Activated CD8-positive, alpha-beta T cell treated with anti-CD3 and anti-CD28 coated beads for 36 hours (primary cell): ENCODE measurements around the gene EXO5. TPM values are rescaled to one million over a fixed set of nuclear protein-coding genes. Genes with fewer than 3 reads are reported as not detected.

Source experiments
- ATAC-seq: fragments of 200-7000 bp; cut with Tn5 transposase; one replicate; pipeline ENCODE4 v1.10.0; 2021; ENCODE audit warnings: mild to moderate bottlenecking, moderate library complexity
- CTCF ChIA-PET: fragments of 350-600 bp; sonication (Branson Sonifier 250); formaldehyde crosslinking; loops from one replicate; lab custom pipeline; 2021; ENCODE audit warnings: antibody characterized with exemption; lab: Charles Lee
- POLR2A ChIA-PET: fragments of 350-600 bp; sonication (Branson Sonifier 250); formaldehyde crosslinking; loops from one replicate; lab custom pipeline; 2021; ENCODE audit warnings: antibody characterized with exemption; lab: Charles Lee
- DNase-seq: peaks from one replicate; pipeline ENCODE4 v3.0.0-alpha.2; 2020
- H3K27ac Mint-ChIP-seq: one replicate; pipeline ENCODE4 v1.8.0; 2021; ENCODE audit warnings: mild to moderate bottlenecking, mixed read lengths
- H3K27me3 Mint-ChIP-seq: one replicate; pipeline ENCODE4 v1.8.0; 2021; ENCODE audit warnings: mixed read lengths
- H3K36me3 Mint-ChIP-seq: one replicate; pipeline ENCODE4 v1.8.0; 2021; ENCODE audit warnings: low read depth, mixed read lengths
- H3K4me1 Mint-ChIP-seq: one replicate; pipeline ENCODE4 v1.8.0; 2021; ENCODE audit warnings: low read depth, mixed read lengths
- H3K4me3 Mint-ChIP-seq: one replicate; pipeline ENCODE4 v1.8.0; 2021; ENCODE audit warnings: mild to moderate bottlenecking, moderate library complexity, mixed read lengths
- H3K9me3 Mint-ChIP-seq: one replicate; pipeline ENCODE4 v1.8.0; 2021; ENCODE audit warnings: mixed read lengths
- intact Hi-C: fragments of 100-400 bp; cut with micrococcal nuclease; formaldehyde crosslinking; loops from one replicate; pipeline ENCODE4 v1.10.0; 2022
- total RNA-seq, 2 experiments: library from RNA; stranded (reverse); gene quantifications; one replicate each; pipeline ENCODE4 v1.2.3, GENCODE V29; 2021
- TF ChIP-seq, protein P1 (sequence below): fragments of 200-600 bp; IDR thresholded peaks from one replicate; pipeline ENCODE4 v1.8.0; 2022; ENCODE audit warnings: antibody characterized with exemption, mild to moderate bottlenecking

Gene EXO5
- total RNA-seq, 2 experiments from 2014 or later: 8.7 to 10.2 TPM

DNA sequence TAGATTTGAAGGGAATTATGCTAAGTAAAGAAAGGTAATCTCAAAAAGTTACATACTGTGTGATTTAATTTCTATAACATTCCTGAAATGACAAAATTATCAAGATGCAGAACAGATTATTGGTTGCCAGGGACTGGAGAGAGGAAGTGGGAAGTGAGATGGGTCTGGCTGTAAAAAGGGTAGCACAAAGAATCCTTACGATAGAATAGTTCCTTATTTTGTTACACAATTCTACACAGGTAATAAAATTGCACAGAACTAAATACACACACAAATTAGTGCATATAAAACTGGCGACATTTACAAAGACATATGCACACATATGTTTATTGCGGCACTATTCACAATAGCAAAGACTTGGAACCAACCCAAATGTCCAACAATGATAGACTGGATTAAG lies 56.3 kb downstream of the EXO5 start:
- no peak overlapping the region for H3K27ac Mint-ChIP-seq

More for the DNA sequence above, 56.3 kb downstream of the EXO5 start:
- Mint-ChIP-seq H3K4me3 (no peak overlapping the region), H3K9me3 (peaks cover 2% of the 10 kb centered on the region), H3K27me3 (no peaks in the 10 kb centered on the region), H3K4me1 (peaks cover 10% of the 10 kb centered on the region), H3K36me3 (no peaks in the 10 kb centered on the region)
- TF ChIP-seq, protein P1, sequence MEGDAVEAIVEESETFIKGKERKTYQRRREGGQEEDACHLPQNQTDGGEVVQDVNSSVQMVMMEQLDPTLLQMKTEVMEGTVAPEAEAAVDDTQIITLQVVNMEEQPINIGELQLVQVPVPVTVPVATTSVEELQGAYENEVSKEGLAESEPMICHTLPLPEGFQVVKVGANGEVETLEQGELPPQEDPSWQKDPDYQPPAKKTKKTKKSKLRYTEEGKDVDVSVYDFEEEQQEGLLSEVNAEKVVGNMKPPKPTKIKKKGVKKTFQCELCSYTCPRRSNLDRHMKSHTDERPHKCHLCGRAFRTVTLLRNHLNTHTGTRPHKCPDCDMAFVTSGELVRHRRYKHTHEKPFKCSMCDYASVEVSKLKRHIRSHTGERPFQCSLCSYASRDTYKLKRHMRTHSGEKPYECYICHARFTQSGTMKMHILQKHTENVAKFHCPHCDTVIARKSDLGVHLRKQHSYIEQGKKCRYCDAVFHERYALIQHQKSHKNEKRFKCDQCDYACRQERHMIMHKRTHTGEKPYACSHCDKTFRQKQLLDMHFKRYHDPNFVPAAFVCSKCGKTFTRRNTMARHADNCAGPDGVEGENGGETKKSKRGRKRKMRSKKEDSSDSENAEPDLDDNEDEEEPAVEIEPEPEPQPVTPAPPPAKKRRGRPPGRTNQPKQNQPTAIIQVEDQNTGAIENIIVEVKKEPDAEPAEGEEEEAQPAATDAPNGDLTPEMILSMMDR: no peak
- ChIA-PET POLR2A (no interaction called here), CTCF (no interaction called here)
- ATAC-seq: no peak
- intact Hi-C loops: no loop called here
- DNase-seq: no peak

Other genes starting within 250 kb of the EXO5 start
- 1 to 10 TPM; 4.3 to 5.4 TPM for gene COL9A2, start 191.5 kb upstream of the EXO5 start, total RNA-seq
- 100 to 1,000 TPM; 204 to 209 TPM for gene SMAP2, start 135.0 kb upstream of the EXO5 start, total RNA-seq
- gene ZFP69B, start 58.3 kb upstream of the EXO5 start, total RNA-seq: 1 to 10 TPM; 3.5 to 4.1 TPM
- 1 to 10 TPM; 4.2 to 4.7 TPM for gene ZFP69, start 31.5 kb upstream of the EXO5 start, total RNA-seq
- 1 to 10 TPM; 4.2 to 4.4 TPM for gene ZNF684, start 22.9 kb downstream of the EXO5 start, total RNA-seq
- gene RIMS3, start 156.9 kb downstream of the EXO5 start, total RNA-seq: 1 to 10 TPM; 3.0 to 3.9 TPM
- 10 to 100 TPM; 45.6 to 53.8 TPM for gene NFYC, start 182.9 kb downstream of the EXO5 start, total RNA-seq